Activated naive CD8-positive, alpha-beta T cell treated with anti-CD3 and anti-CD28 coated beads for 36 hours (primary cell): Measurements from ENCODE around the gene SOX5. TPM values are rescaled to one million over a fixed set of nuclear protein-coding genes. Genes with fewer than 3 reads are reported as not detected.
A peak's percentile ranks its signal among the peaks of the same experiment; 100 is the strongest.

ENCODE experiments used
- DNase-seq: peaks from one replicate; pipeline ENCODE4 v3.0.0; 2021
- H3K27ac Mint-ChIP-seq: one replicate; pipeline ENCODE4 v1.8.0; 2022; ENCODE audit warnings: mild to moderate bottlenecking, moderate library complexity, mixed read lengths
- H3K27me3 Mint-ChIP-seq: one replicate; pipeline ENCODE4 v1.8.0; 2022; ENCODE audit warnings: mild to moderate bottlenecking, mixed read lengths
- H3K36me3 Mint-ChIP-seq: one replicate; pipeline ENCODE4 v1.8.0; 2021; ENCODE audit warnings: mild to moderate bottlenecking, mixed read lengths
- H3K4me1 Mint-ChIP-seq: one replicate; pipeline ENCODE4 v1.8.0; 2021; ENCODE audit warnings: mixed read lengths
- H3K4me3 Mint-ChIP-seq: one replicate; pipeline ENCODE4 v1.8.0; 2022; ENCODE audit warnings: mild to moderate bottlenecking, moderate library complexity, mixed read lengths
- H3K9me3 Mint-ChIP-seq: one replicate; pipeline ENCODE4 v1.8.0; 2022; ENCODE audit warnings: mixed read lengths
- total RNA-seq, 2 experiments: library from RNA; stranded (reverse); gene quantifications; one replicate each; pipeline ENCODE4 v1.2.3, GENCODE V29; 2021

SOX5 gene
- total RNA-seq, 2 experiments from 2014 or later, result not detected

- no peaks in the 10 kb centered on the region for H3K4me1 Mint-ChIP-seq
- H3K36me3 Mint-ChIP-seq, result no peaks in the 10 kb centered on the region
- H3K4me3 Mint-ChIP-seq, result no peak overlapping the region
- no peak for DNase-seq
- no peak overlapping the region for H3K27ac Mint-ChIP-seq
- peaks cover 2% of the 10 kb centered on the region for H3K9me3 Mint-ChIP-seq
- no peaks in the 10 kb centered on the region for H3K27me3 Mint-ChIP-seq
Measured at GRCh38 chr12:23621900-23622299, 327.6 kb downstream of the SOX5 start.

DNA sequence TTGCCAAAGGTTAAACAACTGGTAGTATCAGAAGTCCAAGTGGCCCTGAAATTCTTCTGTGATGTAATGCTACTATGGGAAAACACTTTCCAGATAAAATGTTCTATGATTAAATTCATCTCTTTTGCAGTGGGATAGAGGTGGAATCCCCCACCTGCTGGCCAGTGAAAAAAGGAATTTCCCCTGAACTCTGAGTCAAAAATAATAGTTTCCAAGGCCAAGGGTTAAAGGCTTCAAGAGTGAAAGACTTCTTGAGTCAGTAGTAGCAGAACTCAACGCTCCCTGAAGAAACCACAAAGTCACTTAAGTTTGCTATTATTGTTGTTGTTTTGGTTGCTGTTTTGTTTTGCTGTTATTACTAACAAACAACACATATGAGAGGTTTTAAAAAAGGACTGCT, 330.8 kb downstream of the SOX5 start:
- no peaks in the 10 kb centered on the region for H3K27me3 Mint-ChIP-seq
- no peaks in the 10 kb centered on the region for H3K4me1 Mint-ChIP-seq
- H3K9me3 Mint-ChIP-seq, result peaks cover 7% of the 10 kb centered on the region
- no peak overlapping the region for H3K27ac Mint-ChIP-seq
- no peak for DNase-seq
- no peaks in the 10 kb centered on the region for H3K36me3 Mint-ChIP-seq
- H3K4me3 Mint-ChIP-seq, result no peak overlapping the region

DNA sequence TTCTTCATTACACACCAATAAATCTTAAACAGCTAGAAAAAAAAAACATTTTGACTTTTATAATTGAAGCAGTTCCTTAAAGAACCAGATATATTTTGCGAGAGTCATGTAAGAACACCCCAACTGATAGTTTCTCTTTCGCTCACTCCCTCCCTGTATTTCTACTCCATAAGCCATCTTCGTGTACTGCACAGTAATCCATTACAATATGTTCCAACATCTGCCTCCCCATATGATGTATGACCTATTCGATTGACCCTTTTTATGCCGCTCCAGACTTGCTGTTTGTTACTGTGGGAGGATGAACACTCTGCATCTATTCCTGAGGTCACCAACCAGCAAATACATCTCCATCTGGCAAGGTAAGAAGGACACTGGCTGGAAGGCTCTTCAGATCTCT, 331.7 kb downstream of the SOX5 start:
- no peaks in the 10 kb centered on the region for H3K27me3 Mint-ChIP-seq

GRCh38 chr12:23614280-23614679, 335.2 kb downstream of the SOX5 start:
- H3K9me3 Mint-ChIP-seq, result peaks cover 9% of the 10 kb centered on the region
- H3K4me3 Mint-ChIP-seq, result no peak overlapping the region
- no peak overlapping the region for H3K27ac Mint-ChIP-seq
- no peaks in the 10 kb centered on the region for H3K36me3 Mint-ChIP-seq
- H3K27me3 Mint-ChIP-seq, result no peaks in the 10 kb centered on the region
- H3K4me1 Mint-ChIP-seq, result no peaks in the 10 kb centered on the region
- DNase-seq, result no peak

More for the DNA sequence above, 331.7 kb downstream of the SOX5 start:
- peaks cover 8% of the 10 kb centered on the region for H3K9me3 Mint-ChIP-seq
- DNase-seq, result no peak
- H3K4me1 Mint-ChIP-seq, result no peaks in the 10 kb centered on the region
- H3K4me3 Mint-ChIP-seq, result no peak overlapping the region
- H3K27ac Mint-ChIP-seq, result no peak overlapping the region
- H3K36me3 Mint-ChIP-seq, result no peaks in the 10 kb centered on the region

GRCh38 chr12:23611320-23611719, 338.1 kb downstream of the SOX5 start:
- no peaks in the 10 kb centered on the region for H3K36me3 Mint-ChIP-seq
- H3K27me3 Mint-ChIP-seq, result no peaks in the 10 kb centered on the region
- no peak overlapping the region for H3K4me3 Mint-ChIP-seq
- no peak overlapping the region for H3K27ac Mint-ChIP-seq
- no peak for DNase-seq
- peaks cover 12% of the 10 kb centered on the region for H3K9me3 Mint-ChIP-seq
- H3K4me1 Mint-ChIP-seq, result no peaks in the 10 kb centered on the region

DNA sequence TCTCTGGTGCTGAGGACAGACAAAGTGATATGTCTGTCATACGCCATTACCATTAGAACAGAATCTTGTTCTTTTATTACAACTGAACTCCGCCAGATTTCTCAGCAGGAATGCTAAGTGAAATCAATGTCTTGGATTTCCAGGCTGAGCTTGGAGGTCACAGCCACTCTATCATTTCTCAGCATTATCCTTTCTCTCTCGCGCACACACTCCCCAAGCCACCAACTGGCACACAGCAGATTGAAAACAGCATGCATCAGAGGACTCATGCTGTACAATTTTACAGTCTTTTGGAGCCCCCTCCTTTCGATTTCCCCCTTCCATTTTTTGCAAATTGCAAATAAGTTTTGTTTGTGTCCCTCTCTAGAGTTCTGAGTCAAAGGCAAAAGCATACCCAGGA, 348.6 kb downstream of the SOX5 start:
- DNase-seq, result no peak
- Mint-ChIP-seq H3K4me3 (no peak overlapping the region), H3K36me3 (peaks cover 3% of the 10 kb centered on the region), H3K9me3 (peaks cover 13% of the 10 kb centered on the region), H3K4me1 (no peaks in the 10 kb centered on the region), H3K27ac (no peak overlapping the region), H3K27me3 (no peaks in the 10 kb centered on the region)

DNA sequence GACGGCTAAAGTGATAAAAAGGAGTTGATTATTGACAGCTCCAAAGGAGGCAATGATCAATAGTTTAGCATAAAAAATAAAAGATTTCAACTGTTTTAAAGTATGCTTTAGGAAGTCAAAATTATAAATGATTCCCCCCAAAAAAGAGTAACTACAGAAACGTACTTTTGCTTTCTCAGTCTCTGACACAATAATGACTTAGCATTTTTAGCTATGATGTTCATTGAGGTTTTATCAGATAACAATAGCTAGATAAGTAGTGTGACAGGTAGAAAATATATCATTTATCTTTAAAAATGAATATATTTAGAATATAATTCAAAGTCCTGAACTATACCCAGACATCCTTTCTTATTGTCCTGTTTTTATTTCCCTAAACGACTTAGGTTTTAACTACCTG, 352.9 kb downstream of the SOX5 start:
- no peak for DNase-seq
- H3K36me3 Mint-ChIP-seq, result peaks cover 3% of the 10 kb centered on the region
- no peak overlapping the region for H3K4me3 Mint-ChIP-seq
- H3K27me3 Mint-ChIP-seq, result no peaks in the 10 kb centered on the region
- peaks cover 12% of the 10 kb centered on the region for H3K9me3 Mint-ChIP-seq
- no peak overlapping the region for H3K27ac Mint-ChIP-seq
- H3K4me1 Mint-ChIP-seq, result no peaks in the 10 kb centered on the region

DNA sequence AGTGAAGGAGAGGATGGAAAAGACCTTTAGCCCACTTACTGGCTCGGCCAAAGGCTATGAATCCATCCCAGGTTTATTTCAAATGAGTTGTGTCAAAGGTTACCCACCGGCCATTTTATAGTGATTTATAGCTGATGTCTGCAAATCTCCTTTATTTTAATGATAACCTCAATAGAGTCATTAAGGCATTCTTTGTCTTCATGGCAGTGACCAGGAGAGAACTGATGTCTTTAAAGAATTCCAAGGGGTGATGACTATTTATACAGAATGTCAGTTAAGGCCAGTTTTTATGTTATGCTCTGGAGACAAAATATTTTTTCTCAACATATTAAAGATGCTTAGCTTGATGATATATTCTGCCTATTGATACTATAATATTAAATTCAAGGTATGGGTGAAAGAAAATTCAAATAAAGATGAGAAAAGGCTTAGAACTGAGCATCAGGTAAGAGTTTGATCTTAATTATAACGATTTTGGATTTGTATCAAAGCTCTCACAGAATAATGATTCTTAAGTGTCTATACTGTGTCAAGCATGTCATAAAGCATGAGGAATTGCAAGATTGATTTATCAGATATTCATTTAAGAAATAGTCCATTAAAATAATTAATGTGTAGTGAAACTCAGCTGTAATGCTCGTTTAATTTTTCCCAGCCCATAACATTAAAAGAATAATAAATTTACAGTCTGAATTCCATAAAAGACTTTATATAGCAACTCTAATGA, 361.5 kb downstream of the SOX5 start:
- no peak for DNase-seq
- H3K36me3 Mint-ChIP-seq, result no peaks in the 10 kb centered on the region
- no peaks in the 10 kb centered on the region for H3K27me3 Mint-ChIP-seq
- H3K9me3 Mint-ChIP-seq, result peaks cover 6% of the 10 kb centered on the region
- no peaks in the 10 kb centered on the region for H3K4me1 Mint-ChIP-seq
- H3K27ac Mint-ChIP-seq, result no peak overlapping the region
- no peak overlapping the region for H3K4me3 Mint-ChIP-seq

- Mint-ChIP-seq H3K4me3 (no peak overlapping the region), H3K27me3 (no peaks in the 10 kb centered on the region), H3K4me1 (no peaks in the 10 kb centered on the region), H3K9me3 (peaks cover 6% of the 10 kb centered on the region), H3K27ac (no peak overlapping the region), H3K36me3 (no peaks in the 10 kb centered on the region)
- no peak for DNase-seq
Measured at GRCh38 chr12:23585782-23586163, 363.7 kb downstream of the SOX5 start.

GRCh38 chr12:23585156-23585781, 364.2 kb downstream of the SOX5 start:
- no peak overlapping the region for H3K27ac Mint-ChIP-seq

DNA sequence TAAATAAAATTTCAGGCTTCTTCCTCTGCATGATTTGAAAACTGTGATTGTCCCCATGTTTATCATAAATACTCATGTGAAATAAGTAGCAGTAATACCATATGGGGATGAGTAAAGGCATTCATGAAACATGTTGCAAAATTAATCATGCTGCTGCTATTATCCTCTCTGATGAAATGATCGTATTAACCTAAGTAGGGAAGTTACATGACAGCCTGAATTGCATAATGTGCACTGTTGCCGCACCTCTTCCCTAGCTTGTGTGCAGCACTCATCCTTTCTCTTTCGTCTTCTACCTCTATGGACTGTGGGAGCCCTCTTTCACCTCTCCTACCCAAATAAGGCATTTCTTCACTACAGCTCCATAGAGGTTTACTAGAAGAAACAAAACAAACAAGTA, 367.6 kb downstream of the SOX5 start:
- no peak overlapping the region for H3K27ac Mint-ChIP-seq
- peaks cover 3% of the 10 kb centered on the region for H3K9me3 Mint-ChIP-seq

More at GRCh38 chr12:23585156-23585781, 364.2 kb downstream of the SOX5 start:
- Mint-ChIP-seq H3K4me3 (no peak overlapping the region), H3K27me3 (no peaks in the 10 kb centered on the region), H3K4me1 (no peaks in the 10 kb centered on the region), H3K9me3 (peaks cover 6% of the 10 kb centered on the region), H3K36me3 (no peaks in the 10 kb centered on the region)
- DNase-seq, result no peak

DNA sequence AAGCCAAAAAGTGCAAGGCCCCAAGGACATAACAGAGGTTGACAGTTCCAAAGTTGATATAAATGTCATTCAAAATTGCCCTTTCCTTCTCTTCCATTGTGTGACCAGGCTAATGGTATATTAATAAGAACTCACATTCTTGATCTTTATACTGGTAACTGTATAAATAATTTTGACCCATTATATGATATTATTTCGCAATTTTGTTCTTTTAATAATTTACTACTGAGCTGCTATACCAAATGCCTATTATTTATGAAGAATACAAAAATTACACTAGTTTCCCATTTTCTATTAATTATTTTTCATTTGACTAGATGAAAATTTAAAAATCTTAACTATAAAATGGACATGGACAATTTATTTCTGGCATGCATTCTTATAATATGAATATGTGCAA, 370.2 kb downstream of the SOX5 start:
- Mint-ChIP-seq H3K4me3 (no peak overlapping the region), H3K9me3 (no peaks in the 10 kb centered on the region), H3K27me3 (no peaks in the 10 kb centered on the region), H3K36me3 (no peaks in the 10 kb centered on the region), H3K27ac (no peak overlapping the region), H3K4me1 (no peaks in the 10 kb centered on the region)
- DNase-seq, result no peak

More for the DNA sequence above, 367.6 kb downstream of the SOX5 start:
- H3K4me3 Mint-ChIP-seq, result no peak overlapping the region
- H3K27me3 Mint-ChIP-seq, result no peaks in the 10 kb centered on the region
- no peaks in the 10 kb centered on the region for H3K36me3 Mint-ChIP-seq
- no peak for DNase-seq
- no peaks in the 10 kb centered on the region for H3K4me1 Mint-ChIP-seq

DNA sequence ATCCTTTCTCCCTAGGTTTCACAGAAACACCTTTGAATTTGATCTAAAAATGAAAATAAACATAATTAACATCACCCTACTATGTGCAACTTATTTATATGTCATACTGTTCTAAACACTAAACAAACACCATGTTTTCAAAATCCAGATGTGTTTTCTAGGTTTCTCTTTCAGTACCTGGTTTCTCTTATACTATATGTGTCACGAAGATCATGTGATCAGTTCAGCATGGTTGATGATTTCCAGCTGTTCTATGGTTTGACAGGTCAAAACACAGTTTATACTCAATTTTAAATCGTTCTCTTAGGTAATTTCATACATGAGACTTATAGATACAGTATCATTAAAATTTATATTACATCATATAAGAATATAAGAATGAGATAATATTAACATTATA, 373.1 kb downstream of the SOX5 start:
- Mint-ChIP-seq H3K9me3 (no peaks in the 10 kb centered on the region), H3K4me1 (no peaks in the 10 kb centered on the region), H3K36me3 (no peaks in the 10 kb centered on the region), H3K27me3 (no peaks in the 10 kb centered on the region), H3K4me3 (no peak overlapping the region), H3K27ac (no peak overlapping the region)
- DNase-seq, result no peak

GRCh38 chr12:23569356-23569755, 380.1 kb downstream of the SOX5 start:
- H3K4me3 Mint-ChIP-seq, result no peak overlapping the region
- no peak for DNase-seq
- H3K4me1 Mint-ChIP-seq, result no peaks in the 10 kb centered on the region
- no peaks in the 10 kb centered on the region for H3K36me3 Mint-ChIP-seq
- peak overlapping the region; percentile 11 for H3K27ac Mint-ChIP-seq
- H3K9me3 Mint-ChIP-seq, result peaks cover 3% of the 10 kb centered on the region
- H3K27me3 Mint-ChIP-seq, result no peaks in the 10 kb centered on the region

- Mint-ChIP-seq H3K36me3 (no peaks in the 10 kb centered on the region), H3K4me1 (no peaks in the 10 kb centered on the region), H3K27ac (no peak overlapping the region), H3K27me3 (no peaks in the 10 kb centered on the region), H3K9me3 (peaks cover 3% of the 10 kb centered on the region), H3K4me3 (no peak overlapping the region)
- no peak for DNase-seq
Measured at GRCh38 chr12:23566133-23566532, 383.3 kb downstream of the SOX5 start.
